HK-2 (cell line): ENCODE data around the gene TMEM184B.

Source experiments
- DNase-seq: peaks from one replicate; pipeline ENCODE4 v3.0.0-alpha.2; 2018; ENCODE audit not compliant: unreplicated experiment

The TMEM184B gene

DNA sequence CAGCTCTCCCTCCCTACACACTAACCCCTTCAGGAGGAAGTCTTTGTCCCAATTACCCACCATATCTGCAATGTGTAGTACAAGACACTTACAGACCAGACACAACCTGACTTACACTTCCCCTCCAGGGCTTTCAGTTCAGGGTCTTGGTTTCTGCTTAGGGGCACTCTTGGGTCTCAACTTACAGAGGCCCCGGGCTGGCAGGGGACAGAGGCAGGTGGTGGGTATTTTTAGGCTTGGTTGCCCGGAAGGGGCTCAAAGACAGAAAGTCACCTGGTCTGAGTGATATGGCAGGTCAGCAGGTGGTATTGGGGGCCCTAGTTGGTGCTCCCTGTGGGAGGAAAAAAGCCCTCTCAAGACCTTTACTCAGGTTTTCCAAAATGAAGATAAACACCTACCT lies 3.4 kb upstream of the TMEM184B start:
- no peak for DNase-seq

GRCh38 chr22:38273135-38273826 lies 471 bp upstream of the TMEM184B start:
- no peak for DNase-seq

- DNase-seq: no peak
These were observed 860 bp downstream of the TMEM184B start for GRCh38 chr22:38271927-38272372.

- DNase-seq: no peak
These were observed 1.7 kb downstream of the TMEM184B start for GRCh38 chr22:38271101-38271500.

DNA sequence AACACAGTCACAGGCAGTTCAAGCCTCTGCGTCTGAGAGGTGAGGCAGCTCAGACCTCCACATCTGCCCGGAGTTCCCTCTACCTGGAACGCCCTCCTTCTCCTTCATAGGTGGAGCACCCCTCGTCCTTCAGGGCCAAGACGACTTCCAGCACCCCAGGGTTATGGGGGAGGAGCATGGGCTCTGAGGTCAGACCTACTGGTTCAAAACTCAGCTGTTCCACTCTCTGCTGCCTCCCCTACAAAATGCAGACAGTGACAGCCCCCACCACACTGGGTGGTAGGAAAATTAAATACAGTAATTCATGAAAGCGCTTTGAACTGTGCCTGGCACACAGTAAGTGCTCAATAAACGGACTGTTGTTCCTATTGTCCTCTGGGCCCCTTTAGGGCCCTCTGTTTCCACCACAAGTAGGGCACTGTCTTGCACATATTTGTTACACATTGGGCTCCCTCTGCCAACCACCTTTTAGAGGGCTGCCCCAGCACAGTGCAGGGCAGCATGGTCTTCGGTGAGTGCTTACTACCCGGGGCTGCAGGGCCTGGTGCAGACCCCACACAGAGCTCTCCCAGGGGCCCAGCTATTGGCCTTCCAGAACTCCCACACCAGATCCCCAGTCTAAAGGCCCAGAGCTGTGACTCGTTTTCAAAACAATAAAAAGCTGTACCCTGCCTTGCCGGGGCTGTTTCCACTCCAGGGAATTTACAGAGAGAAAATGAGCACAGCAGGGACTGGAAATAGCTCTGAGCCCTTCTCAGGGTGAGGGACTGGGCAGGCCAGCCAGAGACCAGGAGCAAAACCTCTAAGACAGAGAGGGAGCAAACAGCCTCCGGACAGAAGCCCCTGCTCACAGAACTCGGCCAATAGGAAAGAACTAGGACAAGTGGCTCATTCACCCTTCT lies 2.5 kb downstream of the TMEM184B start:
- no peak for DNase-seq

GRCh38 chr22:38269466-38269865 lies 3.3 kb downstream of the TMEM184B start:
- DNase-seq: no peak

GRCh38 chr22:38267086-38267485 lies 5.7 kb downstream of the TMEM184B start:
- no peak for DNase-seq

DNA sequence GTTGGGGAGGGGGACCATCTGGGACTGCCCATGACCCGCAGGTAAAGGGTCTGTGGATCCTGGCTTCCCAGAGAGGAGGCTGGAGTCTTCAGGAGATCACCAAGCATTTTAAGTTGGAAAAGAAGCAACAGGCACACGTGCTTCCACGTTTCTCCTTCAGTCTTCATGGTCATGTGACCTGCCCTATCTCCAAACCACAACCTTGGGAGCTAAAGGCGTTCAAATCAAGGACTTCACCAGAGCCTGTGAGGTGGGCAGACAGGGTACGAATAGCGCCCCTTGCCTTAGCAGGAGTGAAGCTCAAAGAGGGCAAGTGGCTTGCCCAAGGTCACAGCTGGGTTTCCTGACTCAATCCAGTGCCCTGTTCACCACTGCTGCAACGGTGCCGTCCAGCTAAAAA lies 6.7 kb downstream of the TMEM184B start:
- no peak for DNase-seq

DNA sequence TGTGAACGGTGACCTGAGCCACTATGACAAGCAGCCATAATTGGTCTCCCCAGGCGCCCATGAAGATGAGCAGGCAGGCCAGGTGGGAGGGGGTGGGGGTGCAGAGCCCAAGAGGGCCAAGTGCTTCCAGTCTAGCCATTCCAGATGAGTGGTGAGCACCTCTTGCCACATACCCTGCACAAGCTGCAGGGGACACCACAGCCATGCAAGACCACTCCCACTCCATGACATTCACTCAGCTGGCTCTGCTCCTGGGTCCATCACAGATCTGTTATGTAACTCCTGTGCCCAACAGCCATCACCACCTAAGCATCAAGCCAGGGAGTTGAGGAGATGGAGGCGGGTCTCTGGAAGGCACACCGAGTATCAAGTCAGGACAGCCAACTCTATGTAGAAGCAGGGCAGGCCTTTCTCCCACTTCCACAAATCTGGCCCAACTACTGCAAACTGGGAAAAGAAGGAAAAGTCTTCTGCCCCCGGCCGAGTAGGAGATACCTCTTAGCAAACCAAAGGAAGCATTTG lies 8.4 kb downstream of the TMEM184B start:
- DNase-seq: no peak

DNA sequence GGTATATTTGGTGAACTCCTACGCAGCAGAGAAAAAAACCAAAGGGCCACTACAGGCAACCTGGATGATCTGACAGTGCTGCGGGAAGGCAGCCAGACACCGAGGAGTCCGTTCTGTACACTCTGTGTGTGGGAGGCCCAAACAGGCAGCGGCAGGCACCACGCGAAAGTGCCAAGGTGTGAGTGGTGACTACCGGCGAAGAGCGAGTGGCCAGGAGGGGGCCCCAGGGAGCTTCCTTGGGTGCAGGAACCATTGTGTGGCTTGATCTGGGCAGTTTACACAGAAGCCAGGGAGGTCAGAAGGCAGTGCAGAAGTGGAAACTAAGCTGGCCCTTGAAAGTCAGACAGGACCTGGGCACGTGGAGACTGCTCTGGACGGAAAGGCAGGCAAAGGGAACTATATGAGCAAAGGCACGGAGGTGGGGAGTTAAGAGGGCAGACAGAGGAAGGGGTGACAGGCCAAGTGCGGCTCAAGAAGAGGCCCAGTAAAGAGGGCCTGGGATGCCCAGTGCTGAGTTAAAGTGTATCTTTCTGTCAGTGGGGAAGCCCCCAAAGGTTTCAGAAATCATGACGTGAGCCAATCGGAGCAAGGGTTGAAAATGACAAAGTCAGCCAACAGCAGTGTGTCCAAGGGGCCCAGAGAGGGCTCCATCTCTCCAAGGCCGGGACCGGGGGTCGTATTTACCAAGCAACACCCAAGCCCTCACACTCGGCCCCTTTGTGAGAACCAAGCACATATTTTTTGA lies 10.6 kb downstream of the TMEM184B start:
- DNase-seq: no peak

- DNase-seq: no peak
These were observed 11.8 kb downstream of the TMEM184B start for GRCh38 chr22:38260761-38261681.

GRCh38 chr22:38259370-38259769 lies 13.4 kb downstream of the TMEM184B start:
- no peak for DNase-seq

DNA sequence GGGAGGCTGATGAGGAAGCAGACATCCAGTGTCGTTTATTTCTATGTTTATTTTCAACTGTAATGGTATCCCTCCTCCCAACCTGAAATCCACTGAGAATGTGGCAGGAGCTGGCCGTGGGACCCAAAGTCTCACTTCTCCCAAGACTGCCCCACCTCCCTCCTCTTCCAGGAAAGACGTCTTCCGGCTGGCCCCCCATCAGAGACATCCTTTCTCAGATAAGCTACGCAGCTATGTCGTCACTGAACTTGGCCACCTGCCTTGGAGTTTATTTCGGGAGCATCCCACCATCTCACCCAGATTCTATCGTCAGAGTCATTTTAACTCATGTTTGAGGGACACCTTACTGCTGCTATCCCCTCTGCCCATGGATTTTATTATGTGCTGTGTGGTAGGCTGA lies 13.9 kb downstream of the TMEM184B start:
- DNase-seq: no peak

- DNase-seq: no peak
These were observed 15.1 kb downstream of the TMEM184B start for GRCh38 chr22:38257650-38258250.

DNA sequence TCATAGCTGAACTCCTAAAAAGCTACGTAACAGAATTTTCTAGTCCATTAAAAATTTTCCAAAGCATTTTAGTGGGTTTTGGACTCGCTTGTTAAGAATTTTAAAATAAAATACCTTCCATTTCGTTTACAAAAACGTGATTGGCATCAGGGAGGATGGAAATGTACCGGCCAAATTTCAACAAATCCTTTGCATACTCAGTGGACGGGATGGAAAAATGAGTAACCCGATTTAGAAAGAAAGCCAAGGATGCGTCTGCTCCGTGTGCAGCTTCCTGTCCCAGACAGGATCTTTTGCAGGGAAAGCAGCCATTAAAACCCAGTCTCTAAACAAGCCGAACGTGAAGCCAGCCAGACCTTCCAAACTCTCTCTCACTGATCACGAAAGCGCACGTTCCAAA lies 15.6 kb downstream of the TMEM184B start:
- no peak for DNase-seq

- no peak for DNase-seq
These were observed 17.1 kb downstream of the TMEM184B start for GRCh38 chr22:38255697-38256096.

- no peak for DNase-seq
These were observed 21.5 kb downstream of the TMEM184B start for GRCh38 chr22:38251341-38251692.

- DNase-seq: no peak
These were observed 22.0 kb downstream of the TMEM184B start for GRCh38 chr22:38250643-38251340.

DNA sequence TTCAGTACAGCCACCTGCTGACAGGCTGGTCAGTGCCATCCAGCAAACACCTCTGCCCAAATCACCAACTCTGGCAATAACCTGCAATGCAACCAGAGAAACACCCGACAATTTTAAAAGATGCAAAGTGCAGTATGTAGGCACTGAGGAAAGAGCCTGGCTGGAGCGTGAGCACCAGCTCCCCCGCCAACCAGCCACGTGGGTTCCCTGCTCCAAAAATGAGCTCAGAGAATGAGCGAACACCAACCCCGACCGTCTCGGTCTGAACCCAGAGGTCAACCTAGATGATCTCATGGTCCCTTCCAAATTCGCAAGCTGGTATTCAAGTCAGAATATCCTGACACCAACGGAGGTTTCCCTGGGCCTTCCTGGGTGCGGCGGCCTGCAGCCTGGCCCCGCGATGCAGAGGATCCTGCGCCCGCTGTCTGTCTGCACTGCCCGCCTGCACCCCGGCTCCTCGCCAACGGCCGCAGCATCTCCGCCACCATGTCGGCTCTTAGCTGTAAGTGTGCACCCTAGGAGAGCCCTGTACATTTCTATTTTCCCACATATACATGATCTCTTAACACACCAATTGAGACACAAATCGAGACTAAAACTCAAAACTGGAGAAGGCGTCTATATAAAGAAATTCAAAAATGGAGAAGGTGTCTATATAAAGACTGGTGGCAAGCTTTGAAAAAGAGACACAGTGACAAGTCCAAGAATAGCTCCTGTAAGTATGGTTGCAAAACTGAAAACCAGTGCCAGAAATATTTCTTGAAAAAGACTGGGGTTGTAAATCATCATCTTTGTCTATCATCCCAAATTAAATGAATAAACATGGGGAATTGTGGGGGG lies 22.8 kb downstream of the TMEM184B start:
- no peak for DNase-seq
